Esophagus muscularis mucosa (tissue), 3 donors: ENCODE results near the gene ETV4.

ENCODE experiments used
- CTCF ChIP-seq, 3 experiments: fragments of 200-600 bp in 2 of 3; fragments of 450-650 bp in 1 of 3; sonication (generic) in 2 of 3; IDR thresholded peaks; one replicate each; pipeline ENCODE4 v1.5.1; 2017 to 2019; ENCODE audit warnings: antibody characterized with exemption in 3 of 3, mild to moderate bottlenecking in 2 of 3, moderate library complexity in 1 of 3
- POLR2A ChIP-seq: fragments of 450-650 bp; IDR thresholded peaks from one replicate; pipeline ENCODE4 v1.6.1; 2017; ENCODE audit warnings: antibody characterized with exemption, moderate library complexity, mild to moderate bottlenecking, low read depth

GRCh38 chr17:43490621-43491020, 55.5 kb downstream of the ETV4 start:
- TF ChIP-seq POLR2A (no peak), CTCF (IDR thresholded peaks at IDR 0.05) (no peak)
